Body of pancreas (tissue), 4 donors: ENCODE results near the gene PSG6. TPM values are rescaled to one million over a fixed set of nuclear protein-coding genes. Genes with fewer than 3 reads are reported as not detected.
"Not testable (repeated sequence)": the region's sequence is repeated elsewhere in the genome, so short reads cannot be mapped to it uniquely, and the experiment has no call there.

Experiments used
- ATAC-seq: fragments of 150-250 bp; one replicate; pipeline ENCODE4 v1.9.1; 2016
- DNase-seq, 4 donors: peaks; one replicate each; pipeline ENCODE4 v3.0.0-alpha.2; 2019
- H3K27ac ChIP-seq, 4 donors: fragments of 200-600 bp; sonication (generic); 1 replicate in 3 of 4; 2 replicates in 1 of 4; pipeline versions ENCODE4 v1.5.1 to v1.6.1; 2016 to 2019; ENCODE audit warnings: mild to moderate bottlenecking in 1 of 4, mixed read lengths in 1 of 4, moderate library complexity in 1 of 4
- H3K27me3 ChIP-seq, 2 donors: fragments of 200-600 bp; sonication (generic); one replicate each; pipeline ENCODE4 v1.6.0; 2016; ENCODE audit warnings: mild to moderate bottlenecking in 1 of 2
- H3K36me3 ChIP-seq, 2 donors: fragments of 200-600 bp; sonication (generic); replicated peaks in 1 of 2; 2 replicates each; pipeline ENCODE4 v1.5.1; 2016; ENCODE audit warnings: low read depth in 2 of 2; ENCODE audit not compliant: insufficient read depth in 1 of 2
- H3K4me1 ChIP-seq: fragments of 200-600 bp; sonication (generic); one replicate; pipeline ENCODE4 v1.6.0; 2016
- H3K4me3 ChIP-seq, 2 donors: fragments of 200-600 bp; sonication (generic); 1 replicate in 1 of 2; 2 replicates in 1 of 2; pipeline ENCODE4 v1.5.1; 2016 to 2019
- H3K9me3 ChIP-seq, 3 donors: fragments of 200-600 bp; sonication (generic); 1 replicate in 2 of 3; 2 replicates in 1 of 3; pipeline ENCODE4 v1.5.1; 2016
- CTCF ChIP-seq, 7 experiments: fragments of 450-650 bp in 4 of 7; fragments of 200-600 bp in 3 of 7; sonication (generic) in 3 of 7; IDR thresholded peaks; one replicate each; pipeline ENCODE4 v1.5.1; 2016 to 2019; ENCODE audit warnings: antibody characterized with exemption in 7 of 7
- POLR2A ChIP-seq, 3 donors: fragments of 450-650 bp; IDR thresholded peaks; one replicate each; pipeline ENCODE4 v1.6.1; 2016; ENCODE audit warnings: antibody characterized with exemption in 3 of 3, mild to moderate bottlenecking in 2 of 3
- WGBS, 2 donors: methylation state at CpG; one replicate each; pipeline ENCODE4 v1.1.5; 2017; 5-methylcytosine and 5-hydroxymethylcytosine counted together
- intact Hi-C: fragments of 100-400 bp; cut with DNase I; formaldehyde crosslinking; loops from one replicate; pipeline ENCODE4 v1.15.1; 2023
- total RNA-seq, 2 donors: library from RNA; depleted of rRNA; stranded (reverse); fragments of >200 nt; gene quantifications; one replicate each; pipeline ENCODE4 v1.1.0, GENCODE V29; 2016

The PSG6 gene
- total RNA-seq, 2 donors from 2014 or later = not detected

DNA sequence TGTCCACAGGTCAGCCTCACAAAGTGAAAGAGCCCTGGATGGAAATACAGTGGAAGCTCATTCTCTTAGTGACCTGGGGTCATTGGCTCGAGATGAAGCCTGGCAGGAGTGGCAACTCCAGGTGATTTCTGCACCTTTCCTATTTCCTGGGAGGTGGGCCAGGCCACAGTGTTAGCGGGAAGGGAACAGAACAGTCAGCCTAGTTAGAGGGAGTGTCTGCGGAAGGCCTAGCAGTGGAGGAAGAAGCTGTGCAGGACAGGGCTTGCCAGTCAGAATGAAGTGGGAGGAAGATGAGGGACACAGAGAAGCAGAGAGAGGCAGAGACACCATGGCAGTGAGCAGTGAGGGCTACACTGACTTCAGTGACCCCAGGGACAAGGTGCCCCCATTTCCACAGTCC lies 15.7 kb upstream of the PSG6 start:
- H3K9me3 ChIP-seq, H3K27me3 ChIP-seq, ATAC-seq, H3K4me3 ChIP-seq, intact Hi-C loops, DNase-seq, H3K36me3 ChIP-seq, H3K4me1 ChIP-seq: not testable (repeated sequence)
- H3K27ac ChIP-seq = peak overlapping the region in 1 of 4 donors; percentile 14
- WGBS, 2 donors = 55 to 76% methylated on average over 3 of the region's 3 CpGs

- H3K4me3 ChIP-seq, H3K36me3 ChIP-seq, H3K9me3 ChIP-seq, H3K4me1 ChIP-seq, DNase-seq, H3K27me3 ChIP-seq, ATAC-seq, intact Hi-C loops: not testable (repeated sequence)
- peak overlapping the region in 3 of 4 donors; percentile 20 to 45 (median 21) for H3K27ac ChIP-seq
- WGBS, 2 donors = 32% methylated on average over 5 of the region's 5 CpGs
Measured at GRCh38 chr19:42932485-42933101, 14.9 kb upstream of the PSG6 start.

GRCh38 chr19:42930214-42930613 lies 12.5 kb upstream of the PSG6 start:
- H3K27me3 ChIP-seq, ATAC-seq, H3K4me1 ChIP-seq, H3K9me3 ChIP-seq, H3K27ac ChIP-seq, H3K36me3 ChIP-seq, intact Hi-C loops, H3K4me3 ChIP-seq: not testable (repeated sequence)
- 0 to 9% methylated on average over 1 of the region's 1 CpG for WGBS, 2 donors
- TF ChIP-seq CTCF (IDR thresholded peaks at IDR 0.05) = peak in 3 of 7 experiments; percentile 11 to 27 (median 14)
- peak in 3 of 4 donors; percentile 20 to 48 (median 38) for DNase-seq

GRCh38 chr19:42928896-42929295 lies 11.2 kb upstream of the PSG6 start:
- 65 to 68% methylated on average over 3 of the region's 3 CpGs for WGBS, 2 donors
- no peaks in the 10 kb centered on the region for H3K27me3 ChIP-seq
- no peaks in the 10 kb centered on the region for H3K36me3 ChIP-seq
- peaks cover 1% of the 10 kb centered on the region for H3K4me1 ChIP-seq
- no peak for DNase-seq
- ATAC-seq = no peak
- H3K4me3 ChIP-seq = no peak overlapping the region
- no peaks in the 10 kb centered on the region for H3K9me3 ChIP-seq
- H3K27ac ChIP-seq = no peak overlapping the region
- TF ChIP-seq POLR2A (IDR thresholded peaks at IDR 0.05) (no peak), CTCF (IDR thresholded peaks at IDR 0.05) (no peak)
- intact Hi-C loops = no loop called here

DNA sequence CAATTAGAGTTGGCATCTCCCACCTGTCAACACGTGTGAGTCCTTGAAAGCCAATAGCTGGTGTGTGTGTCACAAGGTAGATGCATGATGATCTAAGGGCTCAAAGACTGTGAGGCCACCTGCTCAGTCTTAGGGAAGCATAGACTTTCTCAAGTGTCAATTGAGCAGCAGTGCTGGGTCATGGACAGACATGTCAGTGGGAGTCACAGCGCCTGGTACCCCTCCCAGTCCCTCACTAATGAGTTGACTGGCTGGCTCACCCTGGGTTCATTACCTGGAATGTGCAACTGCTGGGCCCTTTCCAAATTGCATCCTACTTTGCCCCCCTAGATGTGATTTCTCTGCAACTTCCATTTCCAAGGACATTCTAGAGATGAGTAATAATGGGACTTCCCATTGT lies 9.1 kb upstream of the PSG6 start:
- intact Hi-C loops = no loop called here
- Histone ChIP-seq H3K4me1 (no peaks in the 10 kb centered on the region), H3K9me3 (no peaks in the 10 kb centered on the region), H3K4me3 (no peak overlapping the region), H3K36me3 (no peaks in the 10 kb centered on the region), H3K27ac (no peak overlapping the region), H3K27me3 (no peaks in the 10 kb centered on the region)
- no peak for ATAC-seq
- 28 to 44% methylated on average over 2 of the region's 2 CpGs for WGBS, 2 donors
- no peak for DNase-seq
- TF ChIP-seq POLR2A (IDR thresholded peaks at IDR 0.05) = no peak
- TF ChIP-seq CTCF (IDR thresholded peaks at IDR 0.05) = no peak

DNA sequence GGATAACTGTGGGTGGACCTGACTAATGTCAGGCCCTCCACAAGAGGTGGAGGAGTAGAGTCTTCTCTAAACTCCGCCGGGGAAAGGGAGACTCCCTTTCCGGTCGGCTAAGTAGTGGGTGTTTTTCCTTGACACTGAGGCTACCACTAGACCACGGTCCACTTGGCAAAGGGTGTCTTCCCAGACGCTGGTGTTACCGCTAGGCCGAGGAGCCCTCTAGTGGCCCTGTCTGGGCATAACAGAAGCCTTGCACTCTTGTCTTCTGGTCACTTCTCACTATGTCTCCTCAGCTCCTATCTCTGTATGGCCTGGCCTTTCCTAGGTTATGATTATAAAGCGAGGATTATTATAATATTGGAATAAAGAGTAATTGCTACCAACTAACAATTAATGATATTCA lies 5.4 kb upstream of the PSG6 start:
- 44 to 45% methylated on average over 9 of the region's 9 CpGs for WGBS, 2 donors
- H3K4me3 ChIP-seq, H3K9me3 ChIP-seq, H3K27me3 ChIP-seq, H3K4me1 ChIP-seq, H3K27ac ChIP-seq, H3K36me3 ChIP-seq, intact Hi-C loops, ATAC-seq: not testable (repeated sequence)
- DNase-seq = peak; percentile 19 to 51 (median 26)
- peak in 5 of 7 experiments; percentile 18 to 41 (median 28) for TF ChIP-seq CTCF (IDR thresholded peaks at IDR 0.05)

GRCh38 chr19:42920971-42921370 lies 3.3 kb upstream of the PSG6 start:
- H3K9me3 ChIP-seq, H3K4me3 ChIP-seq, H3K36me3 ChIP-seq, intact Hi-C loops, H3K27me3 ChIP-seq, DNase-seq, H3K27ac ChIP-seq, ATAC-seq, H3K4me1 ChIP-seq: not testable (repeated sequence)
